Calu3 (cell line): Measurements from ENCODE around the gene METTL1. TPM values are rescaled to one million over a fixed set of nuclear protein-coding genes. Genes with fewer than 3 reads are reported as not detected.
A peak's percentile ranks its signal among the peaks of the same experiment; 100 is the strongest.

Experiments used
- BruUV-seq: library from RNA; stranded (reverse); fragments of 400-500 nt; replicated peaks from 2 replicates; lab custom pipeline; 2021; lab: Mats Ljungman, UMichigan
- CTCF ChIA-PET: fragments of 300-600 bp; sonication (Branson Sonifier 250); formaldehyde crosslinking; loops from one replicate; lab custom pipeline; 2022; ENCODE audit warnings: antibody characterized with exemption; lab: Charles Lee
- DNase-seq: peaks from one replicate; pipeline ENCODE4 v3.0.0; 2022
- H3K27ac Mint-ChIP-seq: one replicate; pipeline ENCODE4 v1.8.0; 2022; ENCODE audit warnings: mixed read lengths; ENCODE audit not compliant: unreplicated experiment
- H3K27me3 Mint-ChIP-seq: one replicate; pipeline ENCODE4 v1.8.0; 2022; ENCODE audit warnings: mixed read lengths; ENCODE audit not compliant: unreplicated experiment
- H3K36me3 Mint-ChIP-seq: one replicate; pipeline ENCODE4 v1.8.0; 2022; ENCODE audit warnings: mild to moderate bottlenecking, moderate library complexity, mixed read lengths; ENCODE audit not compliant: insufficient read depth, unreplicated experiment
- H3K4me1 Mint-ChIP-seq: one replicate; pipeline ENCODE4 v1.8.0; 2022; ENCODE audit warnings: mild to moderate bottlenecking, low read depth, mixed read lengths; ENCODE audit not compliant: unreplicated experiment
- H3K4me3 Mint-ChIP-seq: one replicate; pipeline ENCODE4 v1.8.0; 2022; ENCODE audit warnings: mild to moderate bottlenecking, low read depth, moderate library complexity, mixed read lengths; ENCODE audit not compliant: unreplicated experiment
- H3K9me3 Mint-ChIP-seq: one replicate; pipeline ENCODE4 v1.8.0; 2022; ENCODE audit warnings: low read depth, mixed read lengths; ENCODE audit not compliant: unreplicated experiment
- CTCF ChIP-seq: fragments of 200-600 bp; IDR thresholded peaks from one replicate; pipeline ENCODE4 v1.8.0; 2022; ENCODE audit warnings: antibody characterized with exemption; ENCODE audit not compliant: unreplicated experiment
- intact Hi-C: fragments of 100-400 bp; cut with micrococcal nuclease; formaldehyde crosslinking; loops from one replicate; pipeline ENCODE4 v1.10.0; 2022; ENCODE audit not compliant: unreplicated experiment
- total RNA-seq: library from RNA; stranded (reverse); gene quantifications from 2 replicates; pipeline ENCODE4 v1.2.3, GENCODE V29; 2022

METTL1 gene
- total RNA-seq, 1 experiment from 2014 or later, result 50.5 TPM

- Mint-ChIP-seq H3K27ac (no peak overlapping the region), H3K4me3 (no peak overlapping the region), H3K27me3 (peaks cover 44% of the 10 kb centered on the region), H3K9me3 (no peaks in the 10 kb centered on the region), H3K4me1 (peaks cover 31% of the 10 kb centered on the region), H3K36me3 (peaks cover 50% of the 10 kb centered on the region)
- TF ChIP-seq CTCF, result no peak
- no TSS peak for BruUV-seq
- CTCF ChIA-PET, result no interaction called here
- intact Hi-C loops, result no loop called here
- no peak for DNase-seq
Measured at GRCh38 chr12:57767876-57768275, 4.0 kb downstream of the METTL1 start.

- Mint-ChIP-seq H3K9me3 (no peaks in the 10 kb centered on the region), H3K36me3 (peaks cover 44% of the 10 kb centered on the region), H3K4me3 (no peak overlapping the region), H3K27ac (peak overlapping the region; percentile 18), H3K27me3 (peaks cover 45% of the 10 kb centered on the region), H3K4me1 (peaks cover 31% of the 10 kb centered on the region)
- TF ChIP-seq CTCF, result no peak
- DNase-seq, result no peak
- CTCF ChIA-PET, result interaction anchor here (1.7 kb wide), 1 partner anchor 11 kb away, joined by 9 read pairs; no protein-coding TSS in a partner anchor
- BruUV-seq, result no TSS peak
- intact Hi-C loops, result no loop called here
Measured at GRCh38 chr12:57767305-57767698, 4.6 kb downstream of the METTL1 start.

- Mint-ChIP-seq H3K4me3 (peak within 1 kb of the TSS; percentile 81), H3K36me3 (peaks cover 44% of the 10 kb centered on the region), H3K27ac (peak within 1 kb of the TSS; percentile 18), H3K4me1 (peaks cover 31% of the 10 kb centered on the region), H3K9me3 (no peaks in the 10 kb centered on the region), H3K27me3 (peaks cover 45% of the 10 kb centered on the region)
- CTCF ChIA-PET, result interaction anchor here (1.7 kb wide), 1 partner anchor 10 kb away, joined by 9 read pairs; no protein-coding TSS in a partner anchor
- TF ChIP-seq CTCF, result no peak
- no TSS peak for BruUV-seq
- intact Hi-C loops, result no loop called here
- DNase-seq, result peak; percentile 24
Measured at GRCh38 chr12:57766464-57767304, 5.2 kb downstream of the METTL1 start, which contains the start of gene CYP27B1. CYP27B1 (minus strand) TSS chr12:57767078; CDS start chr12:57767041, 37 bp downstream.

GRCh38 chr12:57765698-57766463, 6.0 kb downstream of the METTL1 start:
- Mint-ChIP-seq H3K9me3 (no peaks in the 10 kb centered on the region), H3K36me3 (peaks cover 40% of the 10 kb centered on the region), H3K27ac (peak overlapping the region; percentile 20), H3K4me3 (peak overlapping the region; percentile 81), H3K4me1 (peaks cover 25% of the 10 kb centered on the region), H3K27me3 (peaks cover 45% of the 10 kb centered on the region)
- no TSS peak for BruUV-seq
- TF ChIP-seq CTCF, result no peak
- intact Hi-C loops, result no loop called here
- peak; percentile 24 for DNase-seq
- CTCF ChIA-PET, result interaction anchor here (0.6 to 1.7 kb wide), 2 partner anchors 9 to 1664 kb away, joined by 7 to 9 read pairs; no protein-coding TSS in a partner anchor
